ENCODE results near the gene TAF1B.

DNA sequence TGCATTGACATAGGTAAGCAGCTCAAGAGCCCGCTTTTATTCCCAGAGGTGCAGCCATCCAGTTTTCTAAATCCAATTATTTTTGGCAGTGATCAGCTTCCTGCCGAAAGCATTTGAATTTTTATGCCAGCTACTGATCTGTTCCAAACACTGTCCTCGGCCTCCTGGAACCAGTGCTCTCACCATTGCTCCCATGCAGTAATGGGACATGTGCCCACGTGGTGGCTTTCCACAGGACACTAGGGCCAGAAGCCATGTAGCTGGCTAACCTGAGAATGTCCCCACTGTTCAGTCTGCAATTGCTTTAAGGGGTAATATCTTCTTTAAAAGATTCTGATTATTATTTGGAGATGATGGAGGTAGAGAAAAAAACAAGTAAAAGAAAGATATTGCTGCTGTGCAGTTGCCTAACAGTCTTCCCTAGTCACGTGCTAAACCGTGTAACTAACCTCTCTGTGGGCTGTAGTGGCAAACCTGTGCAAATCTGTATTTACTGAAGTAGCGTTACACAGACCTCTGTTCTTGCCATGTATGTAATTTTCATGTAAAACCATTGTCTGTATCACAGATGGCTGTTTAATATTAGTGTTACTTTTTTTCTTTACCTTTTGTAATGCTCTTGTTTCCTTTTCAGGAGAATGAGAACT lies 121.2 kb downstream of the TAF1B start:
- TF ChIP-seq CTCF (IDR thresholded peaks at IDR 0.05; ENCODE audit: low read length) = no peak
- TF ChIP-seq EZH2 (IDR thresholded peaks at IDR 0.05; ENCODE audit: borderline replicate concordance, low read length) = no peak

All from OCI-LY1 (cell line).